LHCN-M2 (cell line): Measurements from ENCODE around the gene NDST1. TPM values are rescaled to one million over a fixed set of nuclear protein-coding genes. Genes with fewer than 3 reads are reported as not detected.

Source experiments
- DNase-seq: peaks from one replicate; pipeline ENCODE4 v3.0.0-alpha.2; 2012; ENCODE audit warnings: low read depth
- total RNA-seq: library from RNA; depleted of rRNA; stranded (reverse); fragments of >200 nt; gene quantifications from 2 replicates; pipeline ENCODE4 v1.2.3, GENCODE V29; 2014

Gene NDST1
- total RNA-seq, 1 experiment from 2014 or later: 78.6 TPM

GRCh38 chr5:150488519-150489359 lies 19.2 kb upstream of the NDST1 start:
- peak; percentile 57 for DNase-seq

GRCh38 chr5:150489360-150490295 lies 18.3 kb upstream of the NDST1 start:
- DNase-seq: peak; percentile 52

GRCh38 chr5:150490296-150490669 lies 17.6 kb upstream of the NDST1 start:
- DNase-seq: no peak

- no peak for DNase-seq
Measured at GRCh38 chr5:150490754-150491153, 17.2 kb upstream of the NDST1 start.

GRCh38 chr5:150491876-150492275 lies 16.1 kb upstream of the NDST1 start:
- DNase-seq: no peak

- DNase-seq: peak; percentile 77
Measured at GRCh38 chr5:150492621-150493020, 15.3 kb upstream of the NDST1 start.

GRCh38 chr5:150496098-150496497 lies 11.8 kb upstream of the NDST1 start:
- DNase-seq: no peak

- no peak for DNase-seq
Measured at GRCh38 chr5:150496534-150496933, 11.4 kb upstream of the NDST1 start.

- peak; percentile 97 for DNase-seq
Measured at GRCh38 chr5:150497274-150497988, 10.5 kb upstream of the NDST1 start.

GRCh38 chr5:150497989-150498317 lies 10.0 kb upstream of the NDST1 start:
- DNase-seq: no peak

GRCh38 chr5:150498501-150498900 lies 9.4 kb upstream of the NDST1 start:
- no peak for DNase-seq

- DNase-seq: no peak
Measured at GRCh38 chr5:150498971-150499370, 9.0 kb upstream of the NDST1 start.

GRCh38 chr5:150499437-150499956 lies 8.4 kb upstream of the NDST1 start:
- no peak for DNase-seq

GRCh38 chr5:150500328-150500841 lies 7.5 kb upstream of the NDST1 start:
- DNase-seq: no peak

GRCh38 chr5:150500905-150501304 lies 7.0 kb upstream of the NDST1 start:
- DNase-seq: no peak

- DNase-seq: peak; percentile 80
Measured at GRCh38 chr5:150502106-150502505, 5.8 kb upstream of the NDST1 start.

GRCh38 chr5:150502847-150503246 lies 5.1 kb upstream of the NDST1 start:
- DNase-seq: no peak

GRCh38 chr5:150503386-150503785 lies 4.5 kb upstream of the NDST1 start:
- no peak for DNase-seq

GRCh38 chr5:150503977-150504620 lies 3.8 kb upstream of the NDST1 start:
- peak; percentile 52 for DNase-seq

- peak; percentile 96 for DNase-seq
Measured at GRCh38 chr5:150505041-150505511, 2.9 kb upstream of the NDST1 start.

GRCh38 chr5:150505816-150506215 lies 2.1 kb upstream of the NDST1 start:
- DNase-seq: no peak
